Measurements from ENCODE around the gene SSC5D.
"Not testable (repeated sequence)": the region's sequence is repeated elsewhere in the genome, so short reads cannot be mapped to it uniquely, and the experiment has no call there.

Gene SSC5D

DNA sequence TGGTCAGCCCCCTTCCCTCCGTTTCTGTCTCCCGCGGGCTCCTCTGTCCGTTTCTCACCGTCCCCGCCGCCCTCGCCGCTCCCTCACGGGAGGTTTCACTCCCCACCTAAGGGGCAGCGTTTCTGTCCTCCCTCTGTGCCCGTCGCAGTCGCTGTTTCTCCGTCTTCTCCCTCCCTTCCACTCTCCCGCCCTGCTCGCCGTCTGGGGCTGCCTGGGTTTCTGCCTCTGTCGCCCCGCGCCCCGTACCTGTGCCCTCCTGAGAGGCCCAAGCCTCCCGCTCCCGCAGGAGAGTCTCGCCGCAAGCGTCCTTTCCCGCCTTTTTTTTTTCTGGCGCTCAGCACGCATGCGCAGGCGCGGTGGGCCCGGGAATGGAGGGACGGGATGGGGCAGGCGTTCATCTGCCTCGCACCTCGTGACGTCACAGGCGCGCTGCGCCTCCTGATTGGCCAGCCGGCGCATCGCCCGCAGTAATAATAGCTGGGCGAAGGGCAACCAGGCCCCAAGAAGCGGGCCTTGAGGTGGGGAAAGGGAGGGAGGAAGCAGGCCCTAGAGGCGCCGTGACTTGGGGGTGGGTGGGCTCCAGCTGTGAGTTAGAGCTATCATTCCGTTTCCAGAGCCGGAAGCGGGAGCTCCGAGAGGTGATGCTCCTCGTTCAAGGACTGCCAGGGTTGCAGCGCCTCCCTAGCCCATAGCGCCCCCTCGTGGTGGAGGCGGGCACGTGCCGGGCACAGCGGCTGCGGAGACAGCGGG lies 15.4 kb downstream of the SSC5D start:
- DNase-seq (ENCODE audit: low read depth in 2 of 2) = peak; percentile 78 to 85

DNA sequence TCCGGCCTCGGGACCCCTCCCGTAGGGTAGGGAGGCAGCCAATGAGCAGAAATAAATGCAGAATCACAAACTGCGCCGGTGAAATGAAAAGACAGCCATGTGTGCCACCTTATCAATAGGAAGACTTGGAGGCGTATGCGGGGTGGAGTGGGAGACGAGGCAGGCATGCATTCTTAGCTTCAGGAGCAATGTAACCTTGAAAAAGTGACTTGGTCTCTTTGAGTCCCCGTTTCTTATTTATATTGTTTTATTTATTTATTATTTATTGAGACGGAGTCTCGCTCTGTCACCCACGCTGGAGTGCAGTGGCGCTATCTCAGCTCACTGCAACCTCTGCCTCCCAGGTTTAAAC lies 16.0 kb downstream of the SSC5D start:
- no peak for DNase-seq (ENCODE audit: low read depth in 2 of 2)

DNA sequence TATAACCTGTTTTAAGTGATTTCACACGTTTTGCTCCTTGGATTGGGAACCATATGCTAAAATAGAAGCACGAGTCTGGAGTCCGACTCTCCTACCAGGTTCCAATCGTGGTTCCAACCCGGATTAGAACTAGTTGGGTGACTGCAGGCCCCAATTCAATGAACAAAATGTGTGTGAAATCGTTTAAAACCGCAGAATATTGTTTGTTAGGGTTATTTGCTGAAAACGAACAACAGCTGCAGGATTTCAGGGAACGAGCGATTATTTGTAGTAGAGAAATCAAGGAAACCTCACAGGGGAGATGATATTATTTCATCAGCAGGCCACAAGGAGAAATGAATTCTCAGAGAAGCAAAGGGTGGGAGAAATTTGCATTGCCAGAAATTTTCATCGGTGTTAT lies 16.7 kb downstream of the SSC5D start:
- DNase-seq (ENCODE audit: low read depth in 2 of 2) = no peak

DNA sequence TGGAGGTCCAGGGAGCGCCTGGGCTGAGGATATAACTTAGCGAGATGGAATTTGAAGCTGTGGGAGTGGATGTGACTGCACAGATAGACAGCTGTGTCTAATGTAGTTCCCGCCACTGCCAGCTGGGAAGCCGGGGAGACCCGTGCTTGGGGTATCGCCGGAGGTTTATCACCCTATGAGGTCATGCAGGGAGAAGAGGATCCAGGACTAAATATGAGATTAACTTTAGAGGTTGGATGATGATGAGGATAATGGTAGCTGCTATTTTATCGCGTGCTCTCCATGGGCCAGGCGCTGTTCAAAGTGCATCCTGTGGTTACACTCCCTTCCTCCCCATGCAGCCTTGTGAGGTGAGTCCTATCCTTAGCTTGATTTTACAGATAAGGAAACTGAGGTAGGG lies 19.9 kb downstream of the SSC5D start:
- no peak for DNase-seq (ENCODE audit: low read depth in 2 of 2)

DNA sequence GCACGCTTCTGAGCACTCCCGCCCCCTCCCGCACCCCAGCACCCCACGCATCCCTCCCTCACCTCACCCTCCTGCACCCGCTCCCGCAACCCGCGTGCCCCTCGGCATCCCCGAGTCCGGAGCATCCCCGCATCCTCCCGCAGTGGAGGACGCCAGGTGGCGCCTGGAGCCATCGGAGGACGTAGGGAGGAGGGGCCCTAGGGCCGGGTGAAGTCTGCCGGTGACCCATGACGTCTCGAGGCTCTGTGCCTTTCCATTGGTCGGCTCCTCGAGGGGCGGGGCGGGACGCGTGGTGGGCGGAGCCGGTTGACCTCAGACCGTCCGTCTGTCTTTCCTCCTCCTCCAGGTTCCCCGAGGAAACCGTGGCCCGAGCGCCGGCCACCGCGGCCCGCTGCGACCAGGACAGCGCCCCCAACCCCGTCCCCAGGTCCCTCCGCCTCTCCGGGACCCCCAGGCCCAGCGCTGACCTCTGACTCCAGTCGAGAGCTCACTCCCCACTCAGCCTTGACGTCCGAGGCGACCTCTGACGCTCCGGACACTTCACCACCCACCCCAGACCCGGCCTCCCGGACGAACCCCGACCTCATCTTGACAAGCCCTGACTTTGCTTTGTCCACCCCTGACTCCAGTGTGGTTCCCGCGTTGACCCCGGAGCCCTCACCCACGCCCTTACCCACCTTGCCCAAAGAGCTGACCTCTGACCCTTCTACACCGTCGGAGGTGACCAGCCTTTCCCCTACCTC lies 28.8 kb downstream of the SSC5D start:
- peak; percentile 75 to 82 for DNase-seq (ENCODE audit: low read depth in 2 of 2)

DNA sequence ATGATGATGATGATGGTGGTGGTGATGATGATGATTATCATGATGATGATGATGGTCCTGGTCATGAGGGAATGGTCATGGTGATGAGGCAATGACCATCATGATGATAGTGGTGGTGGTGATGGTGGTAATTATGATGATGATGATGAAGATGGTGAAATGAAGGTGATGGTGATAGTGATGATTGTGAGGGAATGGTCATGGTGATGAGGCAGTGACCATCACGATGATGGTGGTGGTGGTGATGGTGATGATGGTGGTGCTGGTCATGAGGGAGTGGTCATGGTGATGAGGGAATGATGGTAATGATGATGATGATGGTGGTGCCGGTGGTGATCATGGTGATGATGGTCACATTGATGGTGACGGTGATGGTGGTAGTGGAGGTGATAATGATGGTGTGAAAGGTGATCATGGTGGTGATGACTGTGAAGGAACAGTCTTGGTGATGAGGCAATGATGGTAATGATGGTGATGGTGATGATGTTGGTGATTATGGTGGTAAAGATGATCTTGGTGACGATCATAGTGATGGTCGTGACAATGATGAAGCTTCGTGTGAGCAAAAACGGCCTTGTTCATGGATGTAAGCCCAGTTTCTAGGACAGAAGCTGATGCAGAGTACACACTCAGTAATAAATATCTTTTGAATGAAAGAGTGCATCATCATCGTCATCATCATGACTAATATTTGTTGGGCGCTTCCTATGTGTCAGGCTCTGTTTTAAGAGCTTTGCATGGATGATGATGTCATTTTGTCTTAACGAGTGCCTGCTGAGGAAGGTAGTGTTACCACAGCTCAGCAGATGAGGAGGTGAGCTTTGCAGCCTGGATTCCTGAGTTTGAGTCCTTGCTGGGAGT lies 31.4 kb downstream of the SSC5D start:
- DNase-seq (ENCODE audit: low read depth in 2 of 2) = no peak

DNA sequence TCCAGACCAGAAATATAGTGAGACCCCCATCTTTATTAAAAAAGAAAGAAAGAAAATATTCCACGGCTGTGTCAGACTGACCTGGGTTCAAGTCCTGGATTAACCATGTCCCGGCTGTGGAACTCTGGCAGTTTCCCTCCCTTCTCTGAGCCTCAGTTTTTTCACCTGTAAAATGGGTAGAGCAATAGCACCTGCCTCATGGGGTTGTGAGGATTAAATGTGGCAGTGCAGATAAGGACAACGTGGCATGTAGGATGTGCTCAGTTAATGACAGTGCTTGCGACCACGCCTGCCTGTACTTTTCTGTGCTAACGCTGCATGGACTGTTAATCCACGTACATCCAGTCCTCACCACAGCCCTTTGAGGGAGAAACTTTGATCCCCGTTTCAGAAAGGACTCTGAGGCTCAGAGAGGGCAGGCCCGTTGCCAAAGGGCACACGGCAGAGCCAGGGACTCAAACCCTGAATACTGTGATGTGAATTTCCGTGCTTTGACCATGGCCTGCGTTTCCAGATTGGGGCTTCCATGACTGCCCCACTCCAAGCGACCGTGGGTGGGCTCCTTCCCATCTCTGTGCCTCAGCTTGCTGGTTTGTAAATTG lies 32.6 kb downstream of the SSC5D start:
- no peak for DNase-seq (ENCODE audit: low read depth in 2 of 2)

DNA sequence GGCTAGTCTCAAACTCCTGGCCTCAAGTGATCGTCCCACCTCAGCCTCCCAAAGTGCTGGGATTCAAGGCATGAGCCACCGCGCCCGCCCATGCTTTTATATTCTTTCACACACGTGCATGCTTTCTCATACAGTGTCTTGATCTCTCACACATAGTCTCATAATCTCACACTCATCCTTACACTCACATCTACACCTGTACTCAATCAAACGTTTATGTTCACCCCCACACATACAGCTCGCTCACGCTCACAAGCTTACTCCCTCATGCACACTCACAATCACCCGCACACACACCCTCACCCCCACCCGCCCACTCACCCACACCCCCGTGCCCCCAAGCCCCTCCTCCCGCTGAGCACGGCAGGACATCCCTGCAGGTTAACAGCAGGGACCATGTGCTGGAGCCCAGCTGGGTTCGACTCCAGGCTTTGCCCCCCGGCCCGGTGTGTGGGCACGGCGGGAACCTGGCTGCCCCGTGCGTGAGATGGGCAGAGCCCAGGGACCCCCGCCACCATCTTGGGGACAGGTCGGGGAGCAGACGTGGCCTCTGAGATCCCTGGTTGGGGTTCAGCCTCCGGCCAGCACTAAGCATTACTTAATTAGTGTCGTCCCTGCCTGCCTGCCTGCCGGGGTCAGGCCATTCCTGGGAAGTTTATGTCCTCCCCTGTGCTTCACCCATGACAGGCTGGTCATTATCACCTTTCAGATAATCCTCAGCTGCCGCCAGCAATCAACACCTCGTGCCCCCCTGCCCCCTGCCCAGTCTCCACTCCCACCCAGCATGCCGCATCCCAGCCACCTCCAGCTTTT lies 37.3 kb downstream of the SSC5D start:
- DNase-seq (ENCODE audit: low read depth in 2 of 2) = no peak

DNA sequence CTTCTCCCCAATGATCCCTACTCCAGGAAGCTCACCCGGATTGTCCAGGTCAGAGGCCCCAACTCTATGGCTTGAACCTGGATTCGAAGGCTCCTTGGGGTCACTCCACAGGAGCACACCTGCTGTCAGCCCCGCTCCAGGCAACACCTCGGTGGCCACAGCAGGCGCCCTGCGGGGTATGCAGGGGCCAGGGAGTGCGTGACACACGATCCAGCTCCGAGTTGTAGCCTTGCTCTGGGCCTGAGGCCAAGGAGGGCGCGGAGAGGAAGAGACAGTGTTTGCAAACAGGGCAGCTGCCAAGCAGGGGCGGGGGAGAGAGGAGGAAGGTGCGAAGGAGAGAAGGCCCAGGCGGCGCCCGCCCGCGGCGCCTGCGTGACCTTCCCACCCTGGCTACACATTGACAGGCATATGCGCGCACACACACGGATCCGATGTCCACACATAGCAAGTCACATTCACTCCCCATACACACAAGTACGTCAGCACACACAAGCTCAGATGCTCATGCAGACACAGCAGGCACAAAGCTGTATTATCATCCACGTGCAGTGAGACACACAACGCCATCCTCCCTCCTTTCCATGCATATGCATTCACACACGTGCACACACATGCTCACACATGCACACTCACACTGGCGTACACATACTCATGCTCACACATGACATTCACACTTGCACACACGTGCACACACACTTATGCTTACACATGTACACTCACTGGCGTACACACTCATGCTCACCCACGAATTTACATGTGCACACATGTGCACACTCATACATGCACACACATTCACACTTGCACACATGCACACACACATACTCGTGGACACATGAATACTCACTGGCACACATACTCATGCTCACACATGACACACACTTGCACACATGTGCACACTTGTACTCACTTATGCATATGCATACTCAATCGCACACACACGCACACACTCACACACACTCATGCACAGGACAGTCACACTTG lies 38.3 kb downstream of the SSC5D start:
- no peak for DNase-seq (ENCODE audit: low read depth in 2 of 2)

DNA sequence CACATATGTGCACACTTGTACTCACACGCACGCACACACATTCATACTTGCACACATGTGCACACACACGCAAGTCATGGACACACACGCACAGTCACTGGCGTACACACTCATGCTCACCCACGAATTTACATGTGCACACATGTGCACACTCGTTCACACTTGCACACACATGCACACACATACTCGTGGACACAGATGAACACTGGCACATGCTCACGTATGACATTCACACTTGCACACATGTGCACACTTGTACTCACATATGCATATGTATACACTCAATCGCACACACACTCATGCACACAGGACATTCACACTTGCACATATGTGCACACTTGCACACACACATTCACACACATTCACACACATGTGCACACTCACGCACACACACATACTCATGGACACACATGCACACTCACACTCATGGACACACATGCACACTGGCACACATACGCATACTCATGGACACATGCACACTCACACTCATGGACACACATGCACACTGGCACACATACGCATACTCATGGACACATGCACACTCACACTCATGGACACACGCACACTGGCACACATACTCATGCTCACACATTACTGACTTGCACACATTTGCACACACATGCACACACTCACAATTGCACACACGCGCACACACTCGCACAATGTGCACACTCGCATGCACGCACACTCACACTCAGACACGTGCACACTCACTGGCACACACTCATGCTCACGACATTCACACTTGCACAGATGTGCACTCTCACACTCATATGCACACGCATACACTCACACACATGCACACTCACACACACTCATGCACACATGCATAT lies 39.2 kb downstream of the SSC5D start:
- no peak for DNase-seq (ENCODE audit: low read depth in 2 of 2)

DNA sequence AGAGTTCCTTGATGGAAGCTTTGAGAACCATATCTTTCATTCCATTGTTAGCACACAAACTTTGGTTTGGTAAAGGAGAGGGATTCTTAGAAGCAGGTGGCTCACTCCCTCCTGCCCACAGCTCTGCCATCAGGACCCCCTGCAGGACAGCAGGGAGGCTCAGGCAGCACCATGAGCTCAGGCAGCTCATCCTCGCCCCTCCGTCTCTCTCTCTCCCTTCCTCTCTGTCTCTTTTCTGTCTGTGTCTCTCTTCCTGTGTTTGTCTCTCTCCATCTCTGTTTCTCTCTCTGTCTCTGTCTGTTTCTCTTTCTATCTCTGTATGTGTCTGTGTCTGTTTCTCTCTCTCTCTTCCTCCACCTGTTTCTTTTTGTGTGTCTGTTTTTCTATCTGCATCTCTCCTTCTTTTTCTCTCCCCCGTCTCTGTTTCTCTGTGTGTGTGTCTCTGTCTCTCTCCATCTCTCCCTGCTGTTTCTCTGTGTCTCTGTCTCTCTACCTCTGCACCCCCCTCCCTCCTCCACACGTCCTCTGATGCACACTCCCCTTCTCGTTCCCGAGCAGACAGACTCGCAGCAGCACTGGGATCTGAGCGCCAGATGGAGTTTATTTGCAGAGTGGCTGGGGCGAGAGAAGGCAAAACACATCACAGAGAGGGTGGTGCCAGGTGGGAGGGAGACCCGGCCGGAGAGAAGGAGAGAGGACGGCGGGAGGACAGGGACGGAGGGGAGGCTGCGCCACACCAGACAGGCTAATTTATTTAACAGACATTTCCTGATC lies 40.0 kb downstream of the SSC5D start:
- DNase-seq (ENCODE audit: low read depth in 2 of 2) = no peak

DNA sequence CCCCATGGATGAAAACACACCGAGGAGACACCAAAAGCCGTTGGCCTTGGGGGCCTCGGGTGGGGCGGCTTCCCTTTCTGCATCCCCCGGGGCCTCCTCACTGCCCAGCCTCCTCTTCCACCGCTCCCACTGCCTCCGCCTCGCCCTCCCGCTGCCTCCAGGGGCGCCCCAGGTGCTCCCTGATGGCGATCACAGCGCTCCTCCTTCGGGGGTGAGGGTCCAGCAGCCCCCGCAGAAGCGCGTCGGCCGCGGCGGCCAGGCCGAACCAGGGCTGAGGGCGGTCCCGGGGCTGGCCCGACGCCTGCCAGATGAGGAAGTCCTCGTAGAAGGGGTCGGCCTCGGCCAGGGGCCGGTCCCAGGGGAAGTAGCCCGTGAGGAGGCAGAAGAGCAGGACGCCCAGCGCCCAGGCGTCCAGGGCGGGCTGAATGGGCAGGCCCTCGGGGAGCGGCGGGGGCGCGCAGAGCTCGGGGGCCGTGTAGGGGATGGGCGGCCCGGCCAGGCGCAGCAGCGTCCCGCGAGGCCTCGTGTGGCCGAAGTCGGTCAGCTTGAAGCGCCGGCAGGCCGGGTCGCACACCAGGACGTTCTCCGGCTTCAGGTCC lies 41.5 kb downstream of the SSC5D start:
- no peak for DNase-seq (ENCODE audit: low read depth in 2 of 2)

DNA sequence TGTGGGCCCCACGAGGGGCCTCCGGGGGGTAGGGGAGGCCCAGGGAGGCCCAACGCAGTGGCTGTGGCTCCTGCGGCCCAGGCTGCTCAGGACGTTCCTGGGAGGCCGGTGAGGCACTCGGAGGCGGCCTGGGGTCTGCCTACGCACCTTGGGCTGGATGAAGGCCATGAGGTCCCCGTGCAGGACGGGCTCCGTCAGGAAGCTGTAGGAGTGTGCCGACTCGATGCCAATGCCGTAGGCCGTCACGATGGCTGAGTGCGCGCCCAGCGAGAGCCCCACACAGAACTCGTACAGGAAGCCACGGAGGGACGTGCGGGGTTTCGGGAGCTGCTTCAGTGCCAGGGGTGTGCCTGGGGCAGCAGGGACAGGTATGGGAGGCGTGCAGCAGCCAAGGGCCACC lies 42.8 kb downstream of the SSC5D start:
- DNase-seq (ENCODE audit: low read depth in 2 of 2) = no peak

DNA sequence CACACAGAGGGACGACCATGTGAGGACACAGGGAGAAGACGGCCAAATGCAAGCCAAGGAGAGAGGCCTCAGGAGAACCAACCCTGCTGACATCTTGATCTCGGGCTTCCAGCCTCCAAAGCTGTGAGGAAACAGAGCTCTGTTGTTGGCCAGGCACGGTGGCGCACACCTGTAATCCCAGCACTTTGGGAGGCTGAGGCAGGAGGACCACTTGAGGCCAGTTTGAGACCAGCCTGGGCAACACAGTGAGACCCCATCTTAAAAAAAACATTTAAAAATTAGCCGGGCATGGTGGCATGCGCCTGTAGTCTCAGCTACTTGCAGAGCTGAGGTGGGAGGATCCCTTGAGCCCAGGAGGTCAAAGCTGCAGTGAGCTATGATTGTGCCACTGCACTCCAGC lies 46.0 kb downstream of the SSC5D start:
- not testable (repeated sequence) for DNase-seq (ENCODE audit: low read depth in 2 of 2)

DNA sequence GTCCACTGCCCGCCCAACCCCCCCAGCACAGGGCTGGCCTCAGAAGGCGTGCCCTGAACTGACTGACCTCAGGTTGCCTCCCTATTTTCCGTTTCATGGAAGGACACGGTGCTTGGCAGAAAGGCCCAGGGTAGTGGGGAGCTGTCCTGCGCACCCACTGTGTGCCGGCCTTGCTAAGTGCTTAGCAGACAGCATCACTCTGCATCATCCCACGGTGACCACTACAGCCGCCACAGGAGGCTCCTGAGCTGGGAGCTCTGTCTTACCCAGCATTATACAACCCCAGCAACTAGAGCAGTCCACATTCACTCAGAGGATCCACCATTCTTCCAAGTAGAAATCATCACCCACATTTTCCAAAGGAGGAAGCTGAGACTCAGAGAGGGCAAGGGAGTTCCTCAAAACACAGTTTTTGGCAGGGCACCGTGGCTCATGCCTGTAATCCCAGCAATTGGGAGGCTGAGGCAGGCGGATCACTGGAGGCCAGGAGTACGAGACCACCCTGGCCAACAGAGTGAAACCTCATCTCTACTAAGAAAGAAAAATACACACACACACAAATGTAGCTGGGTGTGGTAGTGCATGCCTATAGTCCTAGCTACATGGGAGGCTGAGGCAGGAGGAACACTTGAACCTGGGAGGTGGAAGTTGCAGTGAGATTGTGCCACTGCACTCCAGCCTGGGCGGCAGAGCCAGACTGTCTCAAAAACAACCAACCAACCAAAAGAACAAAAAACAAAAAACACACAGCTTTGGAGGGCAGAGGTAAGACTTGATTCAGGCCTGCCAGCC lies 47.1 kb downstream of the SSC5D start:
- no peak for DNase-seq (ENCODE audit: low read depth in 2 of 2)

DNA sequence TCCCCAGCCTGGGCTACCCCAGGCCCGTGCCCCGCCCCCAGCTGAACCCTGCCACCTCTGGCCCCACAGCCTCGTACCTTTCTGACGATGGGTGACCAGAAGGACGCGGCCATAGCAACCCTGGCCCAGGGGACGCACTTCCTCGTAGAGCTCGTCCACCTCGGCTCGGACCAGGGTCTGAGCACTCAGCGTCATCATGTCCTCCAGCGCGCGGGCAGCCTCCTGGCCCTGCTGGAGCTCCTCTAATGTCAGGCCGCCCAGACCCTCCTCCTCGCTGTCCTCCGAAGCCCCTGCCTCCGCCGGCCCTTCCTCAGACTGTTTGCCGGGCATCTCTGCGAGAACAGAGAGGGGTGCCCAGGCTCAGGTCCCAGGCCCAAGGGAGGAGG lies 47.7 kb downstream of the SSC5D start:
- no peak for DNase-seq (ENCODE audit: low read depth in 2 of 2)

DNA sequence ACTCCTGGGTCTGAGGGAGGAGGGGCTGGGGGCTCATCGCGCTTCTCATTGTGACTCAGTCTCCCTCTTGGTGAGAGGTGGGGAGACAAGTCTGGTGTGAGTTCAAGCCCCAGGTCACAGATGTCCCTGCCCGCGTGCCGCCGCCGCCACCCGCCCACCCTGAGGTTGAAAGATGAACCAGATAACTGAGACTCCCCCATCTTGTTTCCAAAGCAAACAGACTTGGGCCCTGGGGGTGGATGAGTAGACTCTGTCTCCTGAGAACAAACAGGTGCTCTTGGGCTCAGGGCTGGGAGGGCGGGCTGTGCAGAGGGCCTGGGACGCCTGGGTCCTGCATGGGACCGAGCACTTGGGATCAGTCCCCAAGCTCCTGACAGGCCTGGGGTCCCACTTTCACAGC lies 48.1 kb downstream of the SSC5D start:
- no peak for DNase-seq (ENCODE audit: low read depth in 2 of 2)

Measured in stimulated activated CD8-positive, alpha-beta memory T cell treated with anti-CD3 and anti-CD28 coated beads, Interleukin-15, amount 100 ng/mL, for 4 hours (primary cell).